ENCODE measurements around the gene TIMM23. TPM values are rescaled to one million over a fixed set of nuclear protein-coding genes. Genes with fewer than 3 reads are reported as not detected.

TIMM23 gene
- total RNA-seq, 1 donor from 2014 or later, result 62.4 TPM

DNA sequence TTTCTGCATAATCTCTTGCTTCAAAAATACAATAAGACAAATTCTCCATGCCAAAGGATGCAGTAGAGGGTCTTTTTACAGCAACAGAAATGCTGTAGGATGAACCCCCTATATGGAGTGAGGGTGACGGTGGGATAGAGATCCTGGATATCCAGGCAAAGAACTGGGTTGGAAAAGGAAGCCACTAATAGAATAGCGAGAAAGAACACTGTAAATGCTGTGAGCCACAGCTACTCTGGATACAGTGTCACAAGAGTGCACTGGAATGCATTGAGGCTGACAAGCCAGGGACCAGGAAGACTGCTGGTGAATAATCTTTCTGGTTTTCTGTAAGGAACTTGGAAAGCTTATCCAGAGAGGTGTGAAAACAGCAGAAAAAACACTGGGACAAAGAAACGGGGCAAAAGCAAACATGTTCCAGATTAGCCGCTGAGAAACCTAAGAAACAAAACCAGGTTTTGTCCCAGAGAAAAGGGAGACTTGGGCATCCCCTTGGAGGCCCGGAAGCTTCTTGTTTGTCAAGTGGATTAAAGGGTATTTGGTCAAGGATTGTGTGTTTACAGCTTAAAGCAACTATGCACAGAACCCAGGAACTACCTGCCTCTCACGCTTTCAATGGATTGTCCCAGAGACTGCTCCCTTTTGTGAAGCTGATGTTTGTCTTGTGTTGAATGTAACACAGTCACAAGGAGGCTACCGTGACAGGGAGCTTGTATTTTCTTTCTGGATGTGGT, 79.9 kb downstream of the TIMM23 start:
- no peak for DNase-seq (ENCODE audit: low read depth in 2 of 2)

DNA sequence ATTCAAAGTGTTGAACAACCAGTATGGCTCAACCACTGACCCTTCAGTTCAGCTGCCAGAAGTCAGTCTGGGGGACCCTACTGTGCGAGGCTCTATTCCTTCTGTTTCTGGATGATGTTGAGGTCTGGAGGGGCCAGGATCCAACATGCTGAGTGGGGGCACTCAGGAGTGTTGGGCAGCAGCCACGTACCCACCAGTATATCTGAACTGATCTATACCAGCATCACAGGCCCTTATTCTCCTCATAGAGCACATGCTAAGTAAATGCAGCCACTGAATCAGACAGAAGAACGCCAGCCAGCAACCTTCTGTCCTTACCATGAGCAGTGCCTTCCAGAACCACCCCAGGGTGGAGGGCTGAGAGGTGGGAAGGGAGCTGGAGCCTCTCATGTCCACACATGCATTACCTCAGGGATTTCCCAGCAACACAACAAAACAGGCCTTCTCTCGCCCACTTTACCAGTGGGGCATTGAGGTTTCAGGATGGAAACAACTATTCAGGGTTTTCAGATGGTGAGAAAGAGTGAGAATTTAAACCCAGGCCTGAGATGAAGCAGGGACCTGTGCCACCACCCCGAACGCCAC, 80.6 kb downstream of the TIMM23 start:
- no peak for DNase-seq (ENCODE audit: low read depth in 2 of 2)

Other genes with a start within 250 kb of the TIMM23 start
- 24.5 and 26.6 TPM in 2 replicates for gene WASHC2C, start 245.2 kb upstream of the TIMM23 start, total RNA-seq
- gene AGAP4, start 125.0 kb upstream of the TIMM23 start, total RNA-seq, result 1.8 and 2.8 TPM in 2 replicates
- gene NCOA4, start 58.1 kb downstream of the TIMM23 start, total RNA-seq, result 149 and 167 TPM in 2 replicates
- gene MSMB, start 73.8 kb downstream of the TIMM23 start, total RNA-seq, result not detected in 2 replicates

Measured in dermis microvascular lymphatic vessel endothelial cell (primary cell).